Measurements from ENCODE around the gene CPB1.

DNA sequence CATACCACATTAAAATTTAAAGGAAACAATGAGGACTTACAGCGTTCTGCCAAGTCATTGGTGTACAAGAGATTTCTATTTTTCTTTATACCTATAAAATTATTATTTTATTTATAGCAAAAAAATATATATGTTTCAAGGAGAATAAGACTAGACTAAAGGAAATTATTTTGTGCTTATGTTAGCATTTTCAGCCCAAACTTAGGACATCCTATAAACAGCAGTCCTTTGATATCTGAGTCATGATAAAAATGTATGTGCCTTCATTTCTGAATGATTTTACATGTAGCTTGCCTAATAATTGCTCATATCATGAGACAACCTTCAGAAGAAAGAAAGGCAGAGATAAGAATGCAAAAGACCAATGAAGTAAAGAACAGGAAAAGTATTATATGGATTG lies 20.8 kb downstream of the CPB1 start:
- TF ChIP-seq CTCF (IDR thresholded peaks at IDR 0.05; ENCODE audit: low read length) (no peak), EZH2 (IDR thresholded peaks at IDR 0.05; ENCODE audit: borderline replicate concordance, low read length) (no peak)
